ENCODE data around the gene TMEM132D.

Gene TMEM132D

GRCh38 chr12:129765719-129766118, 138.1 kb downstream of the TMEM132D start:
- Histone ChIP-seq H3K9me3 (ENCODE audit: control insufficient read depth in 5 of 5, low read length in 5 of 5) (peaks cover 6 to 20% (median 14%) of the 10 kb centered on the region in 5 donors), H3K4me3 (ENCODE audit: low read depth in 1 of 5, low read length in 5 of 5) (no peak overlapping the region), H3K9ac (ENCODE audit: low read length in 5 of 5) (no peak overlapping the region), H3K4me1 (ENCODE audit: control insufficient read depth in 5 of 5, insufficient read depth in 5 of 5, low read length in 5 of 5) (no peaks in the 10 kb centered on the region), H3K27me3 (ENCODE audit: control insufficient read depth in 5 of 5, insufficient read depth in 4 of 5, low read length in 5 of 5) (peaks cover 0 to 8% (median 0%) of the 10 kb centered on the region in 5 donors), H3K36me3 (ENCODE audit: control insufficient read depth in 5 of 5, insufficient read depth in 5 of 5, low read length in 5 of 5) (no peaks in the 10 kb centered on the region), H3K27ac (ENCODE audit: low read depth, low read length) (no peak overlapping the region)

DNA sequence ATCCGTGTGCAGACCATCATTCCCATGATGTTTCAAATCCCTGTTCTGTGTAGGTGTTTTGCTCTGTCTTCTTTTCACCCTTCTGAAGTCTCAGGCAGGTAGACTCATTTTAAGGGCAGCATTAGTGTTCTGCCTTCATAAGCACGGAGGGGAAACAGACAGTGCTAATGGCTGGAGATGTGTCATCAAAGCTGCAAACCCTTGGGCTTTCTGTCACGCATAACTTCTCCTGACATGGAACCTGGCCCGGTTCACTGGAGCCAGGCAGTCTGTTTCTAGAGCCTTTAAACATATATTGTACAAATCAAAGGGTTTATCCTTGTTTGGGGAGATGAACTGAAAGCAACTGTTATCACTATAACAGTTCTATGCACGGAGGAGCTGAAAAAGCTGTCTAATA, 141.4 kb downstream of the TMEM132D start:
- Histone ChIP-seq H3K27me3 (ENCODE audit: control insufficient read depth in 5 of 5, insufficient read depth in 4 of 5, low read length in 5 of 5) (peaks cover 0 to 7% (median 0%) of the 10 kb centered on the region in 5 donors), H3K4me1 (ENCODE audit: control insufficient read depth in 5 of 5, insufficient read depth in 5 of 5, low read length in 5 of 5) (no peaks in the 10 kb centered on the region), H3K4me3 (ENCODE audit: low read depth in 1 of 5, low read length in 5 of 5) (no peak overlapping the region), H3K27ac (ENCODE audit: low read depth, low read length) (no peak overlapping the region), H3K9ac (ENCODE audit: low read length in 5 of 5) (no peak overlapping the region), H3K36me3 (ENCODE audit: control insufficient read depth in 5 of 5, insufficient read depth in 5 of 5, low read length in 5 of 5) (no peaks in the 10 kb centered on the region), H3K9me3 (ENCODE audit: control insufficient read depth in 5 of 5, low read length in 5 of 5) (peaks cover 6 to 17% (median 14%) of the 10 kb centered on the region in 5 donors)

DNA sequence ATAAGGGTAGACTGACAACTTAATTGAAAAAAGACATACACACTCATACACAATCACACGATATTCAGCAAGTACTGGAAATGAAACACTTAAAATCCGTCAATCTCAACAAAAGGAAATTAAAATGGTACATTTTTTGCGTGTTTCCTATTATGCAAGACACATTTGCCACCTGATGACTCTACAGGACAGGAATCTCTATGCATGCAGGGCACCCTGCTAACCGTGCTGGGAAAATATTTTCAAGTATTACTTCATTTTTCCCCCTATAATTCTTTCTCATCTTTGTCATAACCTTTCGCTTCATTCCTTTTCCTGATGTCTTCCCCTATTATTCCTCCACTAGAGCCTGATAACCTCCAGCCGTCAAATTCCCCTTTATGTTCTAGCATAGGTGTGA, 150.2 kb downstream of the TMEM132D start:
- Histone ChIP-seq H3K4me3 (ENCODE audit: low read depth in 1 of 5, low read length in 5 of 5) (no peak overlapping the region), H3K27ac (ENCODE audit: low read depth, low read length) (no peak overlapping the region), H3K27me3 (ENCODE audit: control insufficient read depth in 5 of 5, insufficient read depth in 4 of 5, low read length in 5 of 5) (no peaks in the 10 kb centered on the region), H3K36me3 (ENCODE audit: control insufficient read depth in 5 of 5, insufficient read depth in 5 of 5, low read length in 5 of 5) (no peaks in the 10 kb centered on the region), H3K4me1 (ENCODE audit: control insufficient read depth in 5 of 5, insufficient read depth in 5 of 5, low read length in 5 of 5) (no peaks in the 10 kb centered on the region), H3K9ac (ENCODE audit: low read length in 5 of 5) (no peak overlapping the region), H3K9me3 (ENCODE audit: control insufficient read depth in 5 of 5, low read length in 5 of 5) (no peaks in the 10 kb centered on the region)

DNA sequence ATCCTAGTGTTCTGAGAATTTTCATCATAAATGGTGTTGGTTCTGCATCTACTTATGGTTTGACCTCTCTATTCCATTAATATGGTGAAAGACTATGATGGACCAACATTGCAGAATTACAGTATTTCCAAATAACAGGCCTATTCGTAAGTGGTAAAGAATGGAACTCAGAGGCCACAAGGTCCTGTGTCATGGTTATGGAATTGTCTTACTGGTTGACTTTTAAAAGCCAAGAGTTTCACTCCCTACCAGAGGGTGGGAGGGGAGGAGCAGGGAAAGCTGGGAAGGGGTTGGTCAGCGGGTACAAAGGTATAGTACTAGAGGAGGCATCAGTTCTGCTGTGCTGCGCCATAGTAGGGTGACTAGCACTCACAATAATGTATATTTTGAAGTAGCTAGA, 153.4 kb downstream of the TMEM132D start:
- Histone ChIP-seq H3K4me1 (ENCODE audit: control insufficient read depth in 5 of 5, insufficient read depth in 5 of 5, low read length in 5 of 5) (no peaks in the 10 kb centered on the region), H3K9ac (ENCODE audit: low read length in 5 of 5) (no peak overlapping the region), H3K9me3 (ENCODE audit: control insufficient read depth in 5 of 5, low read length in 5 of 5) (peaks cover 0 to 3% (median 0%) of the 10 kb centered on the region in 5 donors), H3K27me3 (ENCODE audit: control insufficient read depth in 5 of 5, insufficient read depth in 4 of 5, low read length in 5 of 5) (no peaks in the 10 kb centered on the region), H3K4me3 (ENCODE audit: low read depth in 1 of 5, low read length in 5 of 5) (no peak overlapping the region), H3K27ac (ENCODE audit: low read depth, low read length) (no peak overlapping the region), H3K36me3 (ENCODE audit: control insufficient read depth in 5 of 5, insufficient read depth in 5 of 5, low read length in 5 of 5) (no peaks in the 10 kb centered on the region)

GRCh38 chr12:129746318-129746717, 157.5 kb downstream of the TMEM132D start:
- peaks cover 0 to 9% (median 3%) of the 10 kb centered on the region in 5 donors for H3K9me3 ChIP-seq (ENCODE audit: control insufficient read depth in 5 of 5, low read length in 5 of 5)
- no peaks in the 10 kb centered on the region for H3K36me3 ChIP-seq (ENCODE audit: control insufficient read depth in 5 of 5, insufficient read depth in 5 of 5, low read length in 5 of 5)
- H3K27me3 ChIP-seq (ENCODE audit: control insufficient read depth in 5 of 5, insufficient read depth in 4 of 5, low read length in 5 of 5): no peaks in the 10 kb centered on the region
- no peaks in the 10 kb centered on the region for H3K4me1 ChIP-seq (ENCODE audit: control insufficient read depth in 5 of 5, insufficient read depth in 5 of 5, low read length in 5 of 5)
- no peak overlapping the region for H3K4me3 ChIP-seq (ENCODE audit: low read depth in 1 of 5, low read length in 5 of 5)
- H3K27ac ChIP-seq (ENCODE audit: low read depth, low read length): no peak overlapping the region
- no peak overlapping the region for H3K9ac ChIP-seq (ENCODE audit: low read length in 5 of 5)

DNA sequence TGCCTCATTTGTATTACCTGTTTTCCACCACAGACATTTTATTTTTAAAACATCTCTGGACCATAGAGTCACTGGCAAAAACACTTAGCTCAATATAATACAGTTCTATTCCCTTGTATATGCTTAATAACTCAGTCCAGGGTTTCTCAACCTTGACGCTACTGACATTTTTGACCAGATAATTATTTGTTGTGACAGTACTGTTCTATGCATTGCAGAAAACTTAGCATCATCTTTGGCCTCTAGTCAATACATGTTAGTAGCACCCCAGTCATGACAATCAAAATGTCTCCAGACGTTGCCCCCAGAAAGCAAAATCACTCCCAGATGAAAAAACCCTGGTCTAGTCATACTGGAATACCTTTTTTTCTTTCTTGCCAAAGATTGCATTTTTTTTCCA, 174.7 kb downstream of the TMEM132D start:
- Histone ChIP-seq H3K4me3 (ENCODE audit: low read depth in 1 of 5, low read length in 5 of 5) (no peak overlapping the region), H3K27me3 (ENCODE audit: control insufficient read depth in 5 of 5, insufficient read depth in 4 of 5, low read length in 5 of 5) (no peaks in the 10 kb centered on the region), H3K4me1 (ENCODE audit: control insufficient read depth in 5 of 5, insufficient read depth in 5 of 5, low read length in 5 of 5) (no peaks in the 10 kb centered on the region), H3K36me3 (ENCODE audit: control insufficient read depth in 5 of 5, insufficient read depth in 5 of 5, low read length in 5 of 5) (no peaks in the 10 kb centered on the region), H3K27ac (ENCODE audit: low read depth, low read length) (no peak overlapping the region), H3K9me3 (ENCODE audit: control insufficient read depth in 5 of 5, low read length in 5 of 5) (peaks cover 0 to 21% (median 11%) of the 10 kb centered on the region in 5 donors), H3K9ac (ENCODE audit: low read length in 5 of 5) (no peak overlapping the region)

GRCh38 chr12:129727100-129727499, 176.7 kb downstream of the TMEM132D start:
- Histone ChIP-seq H3K27me3 (ENCODE audit: control insufficient read depth in 5 of 5, insufficient read depth in 4 of 5, low read length in 5 of 5) (no peaks in the 10 kb centered on the region), H3K27ac (ENCODE audit: low read depth, low read length) (no peak overlapping the region), H3K9ac (ENCODE audit: low read length in 5 of 5) (no peak overlapping the region), H3K4me3 (ENCODE audit: low read depth in 1 of 5, low read length in 5 of 5) (no peak overlapping the region), H3K9me3 (ENCODE audit: control insufficient read depth in 5 of 5, low read length in 5 of 5) (peaks cover 4 to 19% (median 10%) of the 10 kb centered on the region in 5 donors), H3K36me3 (ENCODE audit: control insufficient read depth in 5 of 5, insufficient read depth in 5 of 5, low read length in 5 of 5) (no peaks in the 10 kb centered on the region), H3K4me1 (ENCODE audit: control insufficient read depth in 5 of 5, insufficient read depth in 5 of 5, low read length in 5 of 5) (no peaks in the 10 kb centered on the region)

GRCh38 chr12:129723260-129723659, 180.6 kb downstream of the TMEM132D start:
- Histone ChIP-seq H3K36me3 (ENCODE audit: control insufficient read depth in 5 of 5, insufficient read depth in 5 of 5, low read length in 5 of 5) (no peaks in the 10 kb centered on the region), H3K27me3 (ENCODE audit: control insufficient read depth in 5 of 5, insufficient read depth in 4 of 5, low read length in 5 of 5) (no peaks in the 10 kb centered on the region), H3K4me1 (ENCODE audit: control insufficient read depth in 5 of 5, insufficient read depth in 5 of 5, low read length in 5 of 5) (no peaks in the 10 kb centered on the region), H3K9me3 (ENCODE audit: control insufficient read depth in 5 of 5, low read length in 5 of 5) (peaks cover 4 to 19% (median 10%) of the 10 kb centered on the region in 5 donors), H3K4me3 (ENCODE audit: low read depth in 1 of 5, low read length in 5 of 5) (no peak overlapping the region), H3K9ac (ENCODE audit: low read length in 5 of 5) (no peak overlapping the region), H3K27ac (ENCODE audit: low read depth, low read length) (no peak overlapping the region)

DNA sequence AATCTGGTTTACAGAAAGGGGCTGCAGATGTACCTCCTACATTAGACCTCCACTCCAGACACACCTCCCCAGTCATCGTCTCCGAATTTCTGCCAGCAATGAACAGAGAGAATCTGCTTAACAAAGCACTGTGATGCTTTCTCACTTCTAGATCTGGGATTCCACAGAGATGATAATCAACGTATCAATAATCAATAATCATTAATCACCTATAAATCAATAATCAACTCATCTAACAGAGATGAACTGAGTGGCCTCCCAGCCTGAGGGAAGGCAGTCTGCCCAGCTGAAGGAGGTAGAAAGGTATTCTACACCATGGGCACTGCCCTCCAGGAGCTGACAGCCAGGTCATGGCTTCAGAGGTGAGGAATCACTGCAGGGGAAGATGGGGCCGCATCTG, 183.2 kb downstream of the TMEM132D start:
- Histone ChIP-seq H3K4me1 (ENCODE audit: control insufficient read depth in 5 of 5, insufficient read depth in 5 of 5, low read length in 5 of 5) (no peaks in the 10 kb centered on the region), H3K27me3 (ENCODE audit: control insufficient read depth in 5 of 5, insufficient read depth in 4 of 5, low read length in 5 of 5) (peaks cover 0 to 3% (median 0%) of the 10 kb centered on the region in 5 donors), H3K27ac (ENCODE audit: low read depth, low read length) (no peak overlapping the region), H3K36me3 (ENCODE audit: control insufficient read depth in 5 of 5, insufficient read depth in 5 of 5, low read length in 5 of 5) (no peaks in the 10 kb centered on the region), H3K9me3 (ENCODE audit: control insufficient read depth in 5 of 5, low read length in 5 of 5) (peaks cover 2 to 17% (median 8%) of the 10 kb centered on the region in 5 donors), H3K4me3 (ENCODE audit: low read depth in 1 of 5, low read length in 5 of 5) (no peak overlapping the region), H3K9ac (ENCODE audit: low read length in 5 of 5) (no peak overlapping the region)

DNA sequence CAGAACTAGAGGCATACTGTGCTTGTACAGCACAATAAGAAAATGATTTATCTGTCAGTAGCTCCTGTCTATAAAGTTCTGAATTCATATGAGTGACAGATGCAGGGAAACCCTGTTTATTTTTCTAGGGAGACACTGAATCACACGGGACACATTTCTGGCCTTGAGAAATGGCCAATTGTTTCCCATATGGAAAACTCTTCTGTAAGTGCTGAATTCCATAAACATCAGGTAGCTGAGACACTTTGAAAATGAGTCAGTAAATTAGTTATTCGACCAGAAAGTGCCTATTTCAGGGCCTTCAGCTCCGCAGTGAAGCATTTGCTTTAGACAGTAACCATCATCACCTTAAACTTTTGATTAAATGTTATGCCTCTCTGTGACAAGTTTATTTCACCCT, 184.4 kb downstream of the TMEM132D start:
- H3K9me3 ChIP-seq (ENCODE audit: control insufficient read depth in 5 of 5, low read length in 5 of 5): peaks cover 2 to 13% (median 4%) of the 10 kb centered on the region in 5 donors
- no peaks in the 10 kb centered on the region for H3K4me1 ChIP-seq (ENCODE audit: control insufficient read depth in 5 of 5, insufficient read depth in 5 of 5, low read length in 5 of 5)
- H3K4me3 ChIP-seq (ENCODE audit: low read depth in 1 of 5, low read length in 5 of 5): no peak overlapping the region
- no peak overlapping the region for H3K27ac ChIP-seq (ENCODE audit: low read depth, low read length)
- no peak overlapping the region for H3K9ac ChIP-seq (ENCODE audit: low read length in 5 of 5)
- H3K27me3 ChIP-seq (ENCODE audit: control insufficient read depth in 5 of 5, insufficient read depth in 4 of 5, low read length in 5 of 5): peaks cover 0 to 3% (median 0%) of the 10 kb centered on the region in 5 donors
- no peaks in the 10 kb centered on the region for H3K36me3 ChIP-seq (ENCODE audit: control insufficient read depth in 5 of 5, insufficient read depth in 5 of 5, low read length in 5 of 5)

- no peak overlapping the region for H3K4me3 ChIP-seq (ENCODE audit: low read depth in 1 of 5, low read length in 5 of 5)
- H3K4me1 ChIP-seq (ENCODE audit: control insufficient read depth in 5 of 5, insufficient read depth in 5 of 5, low read length in 5 of 5): no peaks in the 10 kb centered on the region
- peaks cover 0 to 15% (median 3%) of the 10 kb centered on the region in 5 donors for H3K9me3 ChIP-seq (ENCODE audit: control insufficient read depth in 5 of 5, low read length in 5 of 5)
- H3K9ac ChIP-seq (ENCODE audit: low read length in 5 of 5): no peak overlapping the region
- no peaks in the 10 kb centered on the region for H3K36me3 ChIP-seq (ENCODE audit: control insufficient read depth in 5 of 5, insufficient read depth in 5 of 5, low read length in 5 of 5)
- H3K27me3 ChIP-seq (ENCODE audit: control insufficient read depth in 5 of 5, insufficient read depth in 4 of 5, low read length in 5 of 5): peaks cover 0 to 3% (median 0%) of the 10 kb centered on the region in 5 donors
- H3K27ac ChIP-seq (ENCODE audit: low read depth, low read length): no peak overlapping the region
Measured at GRCh38 chr12:129717438-129717837, 186.4 kb downstream of the TMEM132D start.
